Gastroesophageal sphincter (tissue), 3 donors: ENCODE measurements around the gene ATP6V0A4.

Source experiments
- CTCF ChIP-seq, 4 experiments: fragments of 200-600 bp in 2 of 4; fragments of 450-650 bp in 2 of 4; sonication (generic) in 1 of 4; IDR thresholded peaks; one replicate each; pipeline ENCODE4 v1.5.1; 2017 to 2019; ENCODE audit warnings: antibody characterized with exemption in 4 of 4, mild to moderate bottlenecking in 2 of 4, moderate library complexity in 2 of 4
- POLR2A ChIP-seq, 2 donors: fragments of 450-650 bp; IDR thresholded peaks; one replicate each; pipeline ENCODE4 v1.6.1; 2017; ENCODE audit warnings: antibody characterized with exemption in 2 of 2, mild to moderate bottlenecking in 2 of 2, moderate library complexity in 1 of 2
- POLR2AphosphoS5 ChIP-seq: sonication (generic); formaldehyde crosslinking; IDR thresholded peaks from one replicate; pipeline ENCODE4 v1.6.1; 2017; ENCODE audit warnings: antibody characterized with exemption

- TF ChIP-seq CTCF (IDR thresholded peaks at IDR 0.05) = no peak
- TF ChIP-seq POLR2A (IDR thresholded peaks at IDR 0.05) = no peak
- TF ChIP-seq POLR2AphosphoS5 = no peak
Measured at GRCh38 chr7:138837627-138838026, 39.6 kb upstream of the ATP6V0A4 start.
